ENCODE data around the gene SLC30A3. TPM values are rescaled to one million over a fixed set of nuclear protein-coding genes. Genes with fewer than 3 reads are reported as not detected.

Gene SLC30A3
- total RNA-seq, 6 experiments from 2014 or later, result not detected

- DNase-seq, result no peak
- H3K4me1 Mint-ChIP-seq (ENCODE audit: low read depth), result peaks cover 46% of the 10 kb centered on the region
- peak overlapping the region; percentile 95 for H3K4me3 Mint-ChIP-seq
- H3K27me3 Mint-ChIP-seq (ENCODE audit: insufficient read depth), result peaks cover 4% of the 10 kb centered on the region
- no peak for TF ChIP-seq CTCF (IDR thresholded peaks at IDR 0.05)
- H3K27ac Mint-ChIP-seq, result no peak overlapping the region
- no peaks in the 10 kb centered on the region for H3K9me3 Mint-ChIP-seq
- H3K36me3 Mint-ChIP-seq (ENCODE audit: low read depth), result peaks cover 56% of the 10 kb centered on the region
Measured at GRCh38 chr2:27219091-27219490, 43.8 kb downstream of the SLC30A3 start.

- Mint-ChIP-seq H3K36me3 (ENCODE audit: low read depth) (peaks cover 60% of the 10 kb centered on the region), H3K27me3 (ENCODE audit: insufficient read depth) (peaks cover 4% of the 10 kb centered on the region), H3K9me3 (no peaks in the 10 kb centered on the region), H3K4me1 (ENCODE audit: low read depth) (peaks cover 51% of the 10 kb centered on the region), H3K27ac (no peak overlapping the region), H3K4me3 (peak overlapping the region; percentile 95)
- no peak for TF ChIP-seq CTCF (IDR thresholded peaks at IDR 0.05)
- DNase-seq, result no peak
Measured at GRCh38 chr2:27218614-27219013, 44.2 kb downstream of the SLC30A3 start.

DNA sequence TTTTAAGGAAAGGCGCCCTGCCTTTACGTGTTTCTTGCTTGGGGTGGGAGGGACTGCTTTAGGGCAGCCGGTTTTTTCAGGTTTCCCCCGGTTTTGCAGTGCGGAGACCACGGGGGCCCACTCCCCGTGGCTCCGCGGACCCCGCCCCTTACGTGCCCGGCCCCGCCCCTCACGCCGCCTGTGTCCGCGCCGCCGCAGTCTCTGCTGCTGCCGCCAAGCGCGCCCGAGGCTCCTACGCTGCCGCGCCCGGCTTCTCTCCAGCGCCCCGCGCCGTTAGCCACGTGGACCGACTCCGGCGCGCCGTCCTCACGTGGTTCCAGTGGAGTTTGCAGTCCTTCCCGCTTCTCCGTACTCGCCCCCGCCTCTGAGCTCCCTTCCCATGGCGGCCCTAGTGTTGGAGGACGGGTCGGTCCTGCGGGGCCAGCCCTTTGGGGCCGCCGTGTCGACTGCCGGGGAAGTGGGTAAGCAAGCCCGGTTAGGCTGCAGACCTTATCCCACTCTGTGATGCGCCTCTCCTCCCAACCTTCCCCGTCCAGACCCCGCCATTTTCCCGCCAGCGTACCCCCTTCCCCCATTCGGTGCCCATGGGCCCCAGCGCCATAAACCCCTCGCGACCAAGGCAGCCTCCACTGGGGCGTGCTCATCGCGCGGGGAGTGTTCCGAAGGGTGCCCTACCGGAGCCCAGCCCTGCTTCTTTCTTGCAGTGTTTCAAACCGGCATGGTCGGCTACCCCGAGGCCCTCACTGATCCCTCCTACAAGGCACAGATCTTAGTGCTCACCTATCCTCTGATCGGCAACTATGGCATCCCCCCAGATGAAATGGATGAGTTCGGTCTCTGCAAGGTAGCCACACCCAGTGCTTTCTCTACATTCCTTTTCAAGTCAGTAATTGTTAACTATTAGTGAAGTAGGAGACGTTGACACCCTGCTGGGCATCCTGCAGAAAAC is 45.4 kb downstream of the SLC30A3 start, which contains the start of gene CAD:
TSS of gene CAD (plus strand) at position 197 of the 949 bp plus-strand sequence. CDS start at position 380, 183 bp downstream.
- Mint-ChIP-seq H3K4me1 (ENCODE audit: low read depth) (peaks cover 59% of the 10 kb centered on the region), H3K9me3 (no peaks in the 10 kb centered on the region), H3K27ac (peak within 1 kb of the TSS; percentile 91), H3K36me3 (ENCODE audit: low read depth) (peaks cover 55% of the 10 kb centered on the region), H3K27me3 (ENCODE audit: insufficient read depth) (peaks cover 7% of the 10 kb centered on the region), H3K4me3 (peak within 1 kb of the TSS; percentile 95)
- peak; percentile 72 for DNase-seq
- TF ChIP-seq CTCF (IDR thresholded peaks at IDR 0.05), result peak; percentile 39

DNA sequence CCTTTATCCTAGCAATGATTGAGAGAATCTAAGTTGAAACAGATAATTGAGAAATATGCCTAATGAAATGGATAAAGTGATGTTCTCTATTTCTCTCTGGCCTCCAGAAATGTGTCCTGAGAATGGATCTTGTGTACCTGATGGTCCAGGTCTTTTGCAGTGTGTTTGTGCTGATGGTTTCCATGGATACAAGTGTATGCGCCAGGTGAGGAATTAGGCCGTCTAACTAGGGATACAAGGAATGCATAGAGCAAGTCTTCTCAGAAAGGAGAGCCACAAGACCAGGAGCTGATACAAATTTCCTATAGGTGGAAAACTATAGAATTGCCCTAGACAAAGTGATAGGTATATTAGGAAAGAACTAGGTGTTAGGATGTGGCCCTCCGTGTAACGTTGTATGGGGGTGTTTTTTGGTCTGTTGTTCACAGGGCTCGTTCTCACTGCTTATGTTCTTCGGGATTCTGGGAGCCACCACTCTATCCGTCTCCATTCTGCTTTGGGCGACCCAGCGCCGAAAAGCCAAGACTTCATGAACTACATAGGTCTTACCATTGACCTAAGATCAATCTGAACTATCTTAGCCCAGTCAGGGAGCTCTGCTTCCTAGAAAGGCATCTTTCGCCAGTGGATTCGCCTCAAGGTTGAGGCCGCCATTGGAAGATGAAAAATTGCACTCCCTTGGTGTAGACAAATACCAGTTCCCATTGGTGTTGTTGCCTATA is 46.3 kb downstream of the SLC30A3 start:
- H3K4me3 Mint-ChIP-seq, result peak overlapping the region; percentile 95
- no peak for DNase-seq
- H3K36me3 Mint-ChIP-seq (ENCODE audit: low read depth), result peaks cover 48% of the 10 kb centered on the region
- peak overlapping the region; percentile 91 for H3K27ac Mint-ChIP-seq
- no peak for TF ChIP-seq CTCF (IDR thresholded peaks at IDR 0.05)
- peaks cover 59% of the 10 kb centered on the region for H3K4me1 Mint-ChIP-seq (ENCODE audit: low read depth)
- H3K27me3 Mint-ChIP-seq (ENCODE audit: insufficient read depth), result peaks cover 8% of the 10 kb centered on the region
- H3K9me3 Mint-ChIP-seq, result no peaks in the 10 kb centered on the region

GRCh38 chr2:27214941-27215340 is 47.9 kb downstream of the SLC30A3 start:
- peak; percentile 8 for DNase-seq
- Mint-ChIP-seq H3K27ac (no peak overlapping the region), H3K9me3 (no peaks in the 10 kb centered on the region), H3K4me3 (no peak overlapping the region), H3K4me1 (ENCODE audit: low read depth) (peaks cover 60% of the 10 kb centered on the region), H3K27me3 (ENCODE audit: insufficient read depth) (peaks cover 8% of the 10 kb centered on the region), H3K36me3 (ENCODE audit: low read depth) (peaks cover 41% of the 10 kb centered on the region)
- TF ChIP-seq CTCF (IDR thresholded peaks at IDR 0.05), result no peak

All from HFFc6 (cell line).